ENCODE data around the gene STK26.
A peak's percentile ranks its signal among the peaks of the same experiment; 100 is the strongest.
"Not testable (repeated sequence)": the region's sequence is repeated elsewhere in the genome, so short reads cannot be mapped to it uniquely, and the experiment has no call there.

Gene STK26

GRCh38 chrX:132090403-132091159, 67.5 kb downstream of the STK26 start:
- Histone ChIP-seq H3K4me3 (ENCODE audit: low read depth, low read length) (no peak overlapping the region), H3K27ac (no peak overlapping the region), H3K9me3 (ENCODE audit: severe bottlenecking) (no peaks in the 10 kb centered on the region), H3K36me3 (no peaks in the 10 kb centered on the region), H3K27me3 (ENCODE audit: insufficient read depth, low read depth, severe bottlenecking) (peaks cover 22% of the 10 kb centered on the region)
- DNase-seq = no peak
- TF ChIP-seq, protein P1, sequence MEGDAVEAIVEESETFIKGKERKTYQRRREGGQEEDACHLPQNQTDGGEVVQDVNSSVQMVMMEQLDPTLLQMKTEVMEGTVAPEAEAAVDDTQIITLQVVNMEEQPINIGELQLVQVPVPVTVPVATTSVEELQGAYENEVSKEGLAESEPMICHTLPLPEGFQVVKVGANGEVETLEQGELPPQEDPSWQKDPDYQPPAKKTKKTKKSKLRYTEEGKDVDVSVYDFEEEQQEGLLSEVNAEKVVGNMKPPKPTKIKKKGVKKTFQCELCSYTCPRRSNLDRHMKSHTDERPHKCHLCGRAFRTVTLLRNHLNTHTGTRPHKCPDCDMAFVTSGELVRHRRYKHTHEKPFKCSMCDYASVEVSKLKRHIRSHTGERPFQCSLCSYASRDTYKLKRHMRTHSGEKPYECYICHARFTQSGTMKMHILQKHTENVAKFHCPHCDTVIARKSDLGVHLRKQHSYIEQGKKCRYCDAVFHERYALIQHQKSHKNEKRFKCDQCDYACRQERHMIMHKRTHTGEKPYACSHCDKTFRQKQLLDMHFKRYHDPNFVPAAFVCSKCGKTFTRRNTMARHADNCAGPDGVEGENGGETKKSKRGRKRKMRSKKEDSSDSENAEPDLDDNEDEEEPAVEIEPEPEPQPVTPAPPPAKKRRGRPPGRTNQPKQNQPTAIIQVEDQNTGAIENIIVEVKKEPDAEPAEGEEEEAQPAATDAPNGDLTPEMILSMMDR (IDR thresholded peaks at IDR 0.05; ENCODE audit: low read depth, low read length) = no peak

- peak; percentile 50 for DNase-seq
- Histone ChIP-seq H3K36me3 (no peaks in the 10 kb centered on the region), H3K27me3 (ENCODE audit: insufficient read depth, low read depth, severe bottlenecking) (peaks cover 24% of the 10 kb centered on the region)
Observed at GRCh38 chrX:132092439-132093065, 69.5 kb downstream of the STK26 start.

GRCh38 chrX:132093239-132093860, 70.2 kb downstream of the STK26 start:
- Histone ChIP-seq H3K4me3 (ENCODE audit: low read depth, low read length) (no peak overlapping the region), H3K27me3 (ENCODE audit: insufficient read depth, low read depth, severe bottlenecking) (peaks cover 24% of the 10 kb centered on the region), H3K9me3 (ENCODE audit: severe bottlenecking) (no peaks in the 10 kb centered on the region), H3K27ac (no peak overlapping the region), H3K36me3 (no peaks in the 10 kb centered on the region)
- TF ChIP-seq, protein P1 (IDR thresholded peaks at IDR 0.05; ENCODE audit: low read depth, low read length) = no peak
- no peak for DNase-seq

More at GRCh38 chrX:132092439-132093065, 69.5 kb downstream of the STK26 start:
- Histone ChIP-seq H3K9me3 (ENCODE audit: severe bottlenecking) (no peaks in the 10 kb centered on the region), H3K4me3 (ENCODE audit: low read depth, low read length) (no peak overlapping the region), H3K27ac (no peak overlapping the region)
- TF ChIP-seq, protein P1 (IDR thresholded peaks at IDR 0.05; ENCODE audit: low read depth, low read length) = peak; percentile 73

DNA sequence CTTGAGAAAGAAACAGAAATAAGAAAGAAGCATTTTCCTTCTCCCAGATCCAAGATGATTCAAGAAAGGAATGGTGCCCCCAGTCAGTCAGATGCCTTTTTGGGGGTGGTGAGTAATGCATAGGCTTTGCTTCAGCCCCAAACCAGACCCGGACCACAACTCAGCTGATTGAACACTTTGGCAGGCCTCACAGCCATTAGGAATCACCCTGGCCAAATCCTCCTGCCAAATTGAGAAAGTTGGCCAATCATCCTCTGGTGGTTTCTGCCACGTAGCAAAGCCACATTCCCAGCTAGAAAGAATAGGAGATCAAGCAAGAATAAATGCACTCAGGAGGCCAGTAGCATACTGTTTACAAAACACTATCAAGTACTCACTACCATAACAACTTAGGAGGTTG, 71.1 kb downstream of the STK26 start:
- TF ChIP-seq, protein P1 (IDR thresholded peaks at IDR 0.05; ENCODE audit: low read depth, low read length) = no peak
- H3K4me3 ChIP-seq (ENCODE audit: low read depth, low read length) = no peak overlapping the region
- no peak for DNase-seq
- no peak overlapping the region for H3K27ac ChIP-seq
- no peaks in the 10 kb centered on the region for H3K9me3 ChIP-seq (ENCODE audit: severe bottlenecking)
- H3K36me3 ChIP-seq = no peaks in the 10 kb centered on the region
- H3K27me3 ChIP-seq (ENCODE audit: insufficient read depth, low read depth, severe bottlenecking) = peaks cover 24% of the 10 kb centered on the region

GRCh38 chrX:132098704-132099103, 75.6 kb downstream of the STK26 start:
- not testable (repeated sequence) for H3K9me3 ChIP-seq (ENCODE audit: severe bottlenecking); H3K4me3 ChIP-seq (ENCODE audit: low read depth, low read length); DNase-seq; H3K36me3 ChIP-seq; H3K27ac ChIP-seq
- peaks cover 38% of the 10 kb centered on the region for H3K27me3 ChIP-seq (ENCODE audit: insufficient read depth, low read depth, severe bottlenecking)

DNA sequence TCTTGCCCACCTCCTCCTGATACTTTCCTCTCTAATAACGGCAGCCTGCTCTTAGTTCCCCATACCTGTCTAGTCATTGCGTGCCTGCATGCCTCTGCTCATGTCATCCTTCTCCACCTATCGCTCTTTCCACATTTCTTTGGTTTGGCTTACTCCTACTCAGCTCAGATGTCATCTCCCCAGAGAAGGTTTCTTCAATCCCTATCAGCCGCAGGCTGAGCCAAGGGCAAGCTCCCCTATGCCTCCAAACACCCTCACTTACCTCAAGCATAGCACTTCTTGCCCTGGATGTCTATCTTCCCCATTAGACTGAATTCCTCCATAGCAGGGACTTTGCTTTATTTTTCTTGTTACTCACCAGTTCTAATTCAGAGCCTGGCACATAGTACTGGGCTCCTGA, 78.1 kb downstream of the STK26 start:
- no peak for DNase-seq
- TF ChIP-seq, protein P1 (IDR thresholded peaks at IDR 0.05; ENCODE audit: low read depth, low read length) = no peak
- H3K27me3 ChIP-seq (ENCODE audit: insufficient read depth, low read depth, severe bottlenecking) = peaks cover 38% of the 10 kb centered on the region
- no peaks in the 10 kb centered on the region for H3K9me3 ChIP-seq (ENCODE audit: severe bottlenecking)
- no peak overlapping the region for H3K27ac ChIP-seq
- no peak overlapping the region for H3K4me3 ChIP-seq (ENCODE audit: low read depth, low read length)
- H3K36me3 ChIP-seq = no peaks in the 10 kb centered on the region
